Measurements from ENCODE around the gene HEXB.
"Not testable (repeated sequence)": the region's sequence is repeated elsewhere in the genome, so short reads cannot be mapped to it uniquely, and the experiment has no call there.

HEXB gene

GRCh38 chr5:74653991-74654390 lies 31.0 kb upstream of the HEXB start:
- in situ Hi-C loops (cut with MboI; ENCODE audit: low pct_unique_long_range_greater_than_20kb, low sequenced_read_pairs), result loop anchor here (25.0 kb wide), 1 partner anchor 258 kb away; no protein-coding TSS in a partner anchor
- no peak for DNase-seq

GRCh38 chr5:74655206-74655605 lies 29.8 kb upstream of the HEXB start:
- in situ Hi-C loops (cut with MboI; ENCODE audit: low pct_unique_long_range_greater_than_20kb, low sequenced_read_pairs), result loop anchor here (25.0 kb wide), 1 partner anchor 257 kb away; no protein-coding TSS in a partner anchor
- DNase-seq, result no peak

- in situ Hi-C loops (cut with MboI; ENCODE audit: low pct_unique_long_range_greater_than_20kb, low sequenced_read_pairs), result loop anchor here (25.0 kb wide), 1 partner anchor 257 kb away; no protein-coding TSS in a partner anchor
These were observed 29.3 kb upstream of the HEXB start for GRCh38 chr5:74655716-74656115.

GRCh38 chr5:74657165-74657564 lies 27.9 kb upstream of the HEXB start:
- in situ Hi-C loops (cut with MboI; ENCODE audit: low pct_unique_long_range_greater_than_20kb, low sequenced_read_pairs), result loop anchor here (25.0 kb wide), 1 partner anchor 255 kb away; no protein-coding TSS in a partner anchor
- DNase-seq, result no peak

More at GRCh38 chr5:74655716-74656115, 29.3 kb upstream of the HEXB start:
- DNase-seq, result no peak

GRCh38 chr5:74659172-74659571 lies 25.9 kb upstream of the HEXB start:
- in situ Hi-C loops (cut with MboI; ENCODE audit: low pct_unique_long_range_greater_than_20kb, low sequenced_read_pairs), result loop anchor here (25.0 kb wide), 1 partner anchor 253 kb away; no protein-coding TSS in a partner anchor
- DNase-seq, result no peak

- DNase-seq, result no peak
- in situ Hi-C loops (cut with MboI; ENCODE audit: low pct_unique_long_range_greater_than_20kb, low sequenced_read_pairs), result loop anchor here (25.0 kb wide), 1 partner anchor 252 kb away; no protein-coding TSS in a partner anchor
These were observed 24.9 kb upstream of the HEXB start for GRCh38 chr5:74660140-74660539.

- DNase-seq, result no peak
- in situ Hi-C loops (cut with MboI; ENCODE audit: low pct_unique_long_range_greater_than_20kb, low sequenced_read_pairs), result loop anchor here (25.0 kb wide), 1 partner anchor 251 kb away; no protein-coding TSS in a partner anchor
These were observed 24.2 kb upstream of the HEXB start for GRCh38 chr5:74660873-74661272.

GRCh38 chr5:74664551-74664950 lies 20.5 kb upstream of the HEXB start:
- in situ Hi-C loops (cut with MboI; ENCODE audit: low pct_unique_long_range_greater_than_20kb, low sequenced_read_pairs), result loop anchor here (25.0 kb wide), 1 partner anchor 248 kb away; no protein-coding TSS in a partner anchor

GRCh38 chr5:74665273-74665672 lies 19.8 kb upstream of the HEXB start:
- DNase-seq, result no peak
- in situ Hi-C loops (cut with MboI; ENCODE audit: low pct_unique_long_range_greater_than_20kb, low sequenced_read_pairs), result loop anchor here (25.0 kb wide), 1 partner anchor 247 kb away; no protein-coding TSS in a partner anchor

More at GRCh38 chr5:74664551-74664950, 20.5 kb upstream of the HEXB start:
- DNase-seq, result no peak

DNA sequence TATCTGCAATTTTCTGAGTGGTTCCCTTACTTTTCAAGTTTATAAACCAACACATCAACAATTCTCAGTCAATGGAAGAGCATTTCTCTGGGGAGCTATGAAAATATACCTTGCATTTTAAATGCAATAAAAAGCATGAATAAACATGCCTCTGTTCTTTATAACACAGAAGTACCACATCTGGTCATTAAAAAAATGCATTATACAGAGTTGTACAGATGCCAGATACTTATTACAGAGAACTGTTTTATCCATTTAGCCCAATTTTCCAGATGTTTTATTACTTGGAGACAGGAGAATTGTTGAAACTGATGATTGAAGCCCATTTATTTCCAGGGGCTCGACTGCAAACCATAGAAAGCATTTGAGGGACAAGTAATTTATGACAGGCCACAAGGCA lies 19.2 kb upstream of the HEXB start:
- in situ Hi-C loops (cut with MboI; ENCODE audit: low pct_unique_long_range_greater_than_20kb, low sequenced_read_pairs), result loop anchor here (25.0 kb wide), 1 partner anchor 246 kb away; no protein-coding TSS in a partner anchor
- DNase-seq, result no peak

DNA sequence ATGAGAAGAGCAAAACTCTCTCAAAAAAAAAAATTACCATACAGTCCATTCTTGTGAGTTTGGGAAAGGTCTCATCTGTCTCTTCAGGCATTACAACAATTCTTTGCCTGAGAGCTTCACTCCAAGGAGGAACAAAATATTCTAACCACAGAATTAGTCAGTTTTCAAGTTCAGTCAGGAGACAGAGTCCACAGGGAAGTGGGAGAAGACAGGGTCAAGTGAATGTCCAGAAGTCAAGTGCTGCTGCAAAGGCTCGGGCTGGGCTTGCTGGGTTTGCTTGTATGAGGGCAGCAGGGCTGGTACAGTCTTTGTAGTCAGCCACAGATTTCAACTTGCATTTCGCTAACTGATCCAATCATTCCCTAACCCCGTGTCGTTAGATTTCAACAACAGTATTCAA lies 17.6 kb upstream of the HEXB start:
- no peak for DNase-seq
- in situ Hi-C loops (cut with MboI; ENCODE audit: low pct_unique_long_range_greater_than_20kb, low sequenced_read_pairs), result loop anchor here (25.0 kb wide), 1 partner anchor 245 kb away; no protein-coding TSS in a partner anchor

DNA sequence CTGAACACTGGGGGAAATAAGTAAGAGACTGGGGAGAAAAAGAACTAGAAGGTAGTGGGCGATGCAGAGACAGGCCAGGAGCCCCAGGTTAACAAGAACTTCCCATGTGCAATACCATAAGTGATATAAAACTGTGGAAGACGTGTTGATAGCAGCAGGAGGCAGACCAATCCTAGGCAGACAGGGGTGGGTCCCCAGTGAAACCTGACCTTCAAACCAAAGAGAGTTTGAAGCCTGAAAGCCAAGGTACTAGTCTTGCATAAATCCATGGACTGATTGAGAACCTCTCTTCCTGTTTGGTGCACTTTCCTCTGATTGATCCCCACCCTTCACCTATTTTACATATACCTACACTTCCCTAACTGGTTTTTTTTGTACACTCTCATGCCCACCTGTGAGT lies 15.2 kb upstream of the HEXB start:
- in situ Hi-C loops (cut with MboI; ENCODE audit: low pct_unique_long_range_greater_than_20kb, low sequenced_read_pairs), result loop anchor here (25.0 kb wide), 1 partner anchor 242 kb away; no protein-coding TSS in a partner anchor
- DNase-seq, result no peak

- in situ Hi-C loops (cut with MboI; ENCODE audit: low pct_unique_long_range_greater_than_20kb, low sequenced_read_pairs), result loop anchor here (25.0 kb wide), 1 partner anchor 242 kb away; no protein-coding TSS in a partner anchor
- no peak for DNase-seq
These were observed 14.5 kb upstream of the HEXB start for GRCh38 chr5:74670396-74671038.

- in situ Hi-C loops (cut with MboI; ENCODE audit: low pct_unique_long_range_greater_than_20kb, low sequenced_read_pairs), result loop anchor here (25.0 kb wide), 1 partner anchor 240 kb away; no protein-coding TSS in a partner anchor
These were observed 12.7 kb upstream of the HEXB start for GRCh38 chr5:74672215-74672877.

DNA sequence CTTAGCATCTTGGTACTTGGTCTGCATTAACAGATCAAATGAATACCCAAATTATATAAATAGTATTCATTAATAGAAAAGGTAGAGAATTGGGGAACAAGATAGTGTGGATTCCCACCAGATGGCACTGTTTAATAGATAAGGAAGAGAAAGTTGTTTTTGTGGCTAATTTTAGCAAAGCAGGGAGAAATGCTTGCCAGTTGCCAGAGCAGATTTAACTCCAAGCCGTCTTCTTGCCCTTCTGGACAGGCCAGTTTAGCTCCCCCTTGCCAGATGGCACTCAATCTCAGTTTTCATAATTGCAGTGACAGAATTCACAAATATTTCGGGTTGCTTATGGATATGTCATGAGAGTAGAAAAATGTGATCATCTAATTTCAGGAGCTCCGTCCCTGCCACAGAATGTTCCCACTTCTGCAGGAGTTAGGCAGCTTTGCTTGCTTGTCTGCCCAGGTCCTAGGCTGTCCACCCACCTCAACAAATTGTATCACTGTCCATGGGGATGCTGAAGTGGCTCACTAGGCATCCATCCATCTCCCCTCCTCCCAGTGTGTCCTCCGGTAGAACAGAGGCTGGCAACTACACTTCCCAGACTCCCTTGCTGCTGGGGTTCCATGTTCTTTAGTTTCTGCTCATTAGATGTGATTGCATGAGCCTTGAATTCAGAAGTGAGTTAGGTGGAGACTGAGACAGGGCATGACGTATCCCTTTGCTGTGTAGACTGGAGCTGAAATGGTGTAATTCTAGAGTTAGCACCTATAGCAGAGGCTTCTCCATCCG lies 11.8 kb upstream of the HEXB start:
- in situ Hi-C loops (cut with MboI; ENCODE audit: low pct_unique_long_range_greater_than_20kb, low sequenced_read_pairs), result loop anchor here (25.0 kb wide), 1 partner anchor 239 kb away; no protein-coding TSS in a partner anchor

More at GRCh38 chr5:74672215-74672877, 12.7 kb upstream of the HEXB start:
- no peak for DNase-seq

GRCh38 chr5:74676466-74676865 lies 8.6 kb upstream of the HEXB start:
- in situ Hi-C loops (cut with MboI; ENCODE audit: low pct_unique_long_range_greater_than_20kb, low sequenced_read_pairs); DNase-seq: not testable (repeated sequence)

More for the DNA sequence above, 11.8 kb upstream of the HEXB start:
- peak; percentile 51 for DNase-seq

DNA sequence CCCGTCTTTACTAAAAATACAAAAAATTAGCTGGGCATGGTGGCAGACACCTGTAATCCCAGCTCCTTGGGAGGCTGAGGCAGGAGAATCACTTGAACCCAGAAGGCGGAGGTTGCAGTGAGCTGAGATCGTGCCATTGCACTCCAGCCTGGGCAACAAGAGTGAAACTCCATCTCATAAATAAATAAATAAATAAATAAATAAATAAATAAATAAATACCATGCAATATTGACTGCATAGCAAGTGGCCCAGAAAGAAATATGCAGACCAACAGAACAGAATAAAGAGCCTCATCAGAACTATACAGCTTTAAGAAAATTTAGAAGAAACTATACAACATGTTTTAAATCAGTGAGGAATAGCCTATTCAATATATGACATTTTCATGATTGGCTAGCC lies 6.9 kb upstream of the HEXB start:
- DNase-seq; in situ Hi-C loops (cut with MboI; ENCODE audit: low pct_unique_long_range_greater_than_20kb, low sequenced_read_pairs): not testable (repeated sequence)

- in situ Hi-C loops (cut with MboI; ENCODE audit: low pct_unique_long_range_greater_than_20kb, low sequenced_read_pairs); DNase-seq: not testable (repeated sequence)
These were observed 5.7 kb upstream of the HEXB start for GRCh38 chr5:74679300-74679699.

GRCh38 chr5:74679966-74680365 lies 5.1 kb upstream of the HEXB start:
- no peak for DNase-seq
- in situ Hi-C loops (cut with MboI; ENCODE audit: low pct_unique_long_range_greater_than_20kb, low sequenced_read_pairs), result no loop called here
